B cell (primary cell): Measurements from ENCODE around the gene ACTN1. TPM values are rescaled to one million over a fixed set of nuclear protein-coding genes. Genes with fewer than 3 reads are reported as not detected.

ENCODE experiments used
- ATAC-seq: fragments of 200-7000 bp; cut with Tn5 transposase; one replicate; pipeline ENCODE4 v1.10.0; 2021; ENCODE audit warnings: low read depth, mild to moderate bottlenecking, moderate number of reproducible peaks, moderate library complexity
- CTCF ChIA-PET: fragments of 350-600 bp; sonication (Branson Sonifier 250); formaldehyde crosslinking; loops from one replicate; lab custom pipeline; 2021; ENCODE audit warnings: antibody characterized with exemption, inconsistent platforms; lab: Charles Lee
- POLR2A ChIA-PET: fragments of 350-600 bp; sonication (Branson Sonifier 250); formaldehyde crosslinking; loops from one replicate; lab custom pipeline; 2021; ENCODE audit warnings: antibody characterized with exemption; lab: Charles Lee
- DNase-seq: peaks from one replicate; pipeline ENCODE4 v3.0.0; 2013
- H2AFZ ChIP-seq: 2 replicates; pipeline ENCODE4 v1.6.1; 2012; ENCODE audit warnings: mild to moderate bottlenecking, low read depth, low read length; ENCODE audit not compliant: insufficient read depth, poor library complexity, severe bottlenecking
- H3K27ac ChIP-seq, 2 donors: 1 replicate in 1 of 2; 2 replicates in 1 of 2; pipeline ENCODE4 v1.5.1; 2012 to 2013; ENCODE audit warnings: low read length in 2 of 2, mild to moderate bottlenecking in 2 of 2, moderate library complexity in 1 of 2
- H3K27me3 ChIP-seq, 4 experiments: fragments of 200-600 bp in 1 of 4; sonication (generic) in 1 of 4; replicated peaks in 1 of 4; 1 replicate in 2 of 4; 2 replicates in 2 of 4; pipeline versions ENCODE4 v1.6.1 to v1.7.0; 2013 to 2016; ENCODE audit warnings: low read length in 3 of 4, mild to moderate bottlenecking in 2 of 4, mixed read lengths in 1 of 4, moderate library complexity in 1 of 4; ENCODE audit not compliant: insufficient read depth in 4 of 4, control insufficient read depth in 3 of 4; ENCODE audit errors: control extremely low read depth in 1 of 4
- H3K36me3 ChIP-seq, 2 experiments: replicated peaks in 1 of 2; 1 replicate in 1 of 2; 2 replicates in 1 of 2; pipeline versions ENCODE4 v1.6.1 to v1.7.1; 2013; ENCODE audit warnings: low read length in 1 of 2; ENCODE audit not compliant: insufficient read depth in 2 of 2, control insufficient read depth in 1 of 2; ENCODE audit errors: control extremely low read depth in 1 of 2, extremely low read depth in 1 of 2
- H3K4me1 ChIP-seq, 2 donors: fragments of 200-600 bp in 1 of 2; sonication (generic) in 1 of 2; 1 replicate in 1 of 2; 2 replicates in 1 of 2; pipeline versions ENCODE4 v1.5.1 to v1.6.1; 2013 to 2017; ENCODE audit warnings: low read length in 2 of 2; ENCODE audit not compliant: control insufficient read depth in 2 of 2, insufficient read depth in 2 of 2
- H3K4me2 ChIP-seq: replicated peaks from 2 replicates; pipeline ENCODE3; 2012; ENCODE audit warnings: mild to moderate bottlenecking, low read depth, low read length; ENCODE audit not compliant: poor library complexity, severe bottlenecking
- H3K4me3 ChIP-seq, 5 experiments: fragments of 200-600 bp in 1 of 5; sonication (generic) in 1 of 5; 1 replicate in 3 of 5; 2 replicates in 2 of 5; pipeline versions ENCODE4 v1.5.1 to v1.7.0; 2011 to 2016; ENCODE audit warnings: low read length in 4 of 5, mild to moderate bottlenecking in 4 of 5, low read depth in 2 of 5, control low read depth in 1 of 5, moderate library complexity in 1 of 5; ENCODE audit not compliant: insufficient read depth in 1 of 5; ENCODE audit errors: control extremely low read depth in 1 of 5, extremely low read depth in 1 of 5
- H3K79me2 ChIP-seq: fragments of 200-600 bp; sonication (generic); one replicate; pipeline ENCODE4 v1.6.0; 2016; ENCODE audit warnings: low read length; ENCODE audit not compliant: control insufficient read depth, insufficient read depth
- H3K9ac ChIP-seq: fragments of 200-600 bp; sonication (generic); 2 replicates; pipeline ENCODE4 v1.6.1; 2017; ENCODE audit warnings: mild to moderate bottlenecking, low read length, moderate library complexity
- H3K9me3 ChIP-seq, 3 donors: one replicate each; pipeline versions ENCODE4 v1.6.1 to v1.7.1; 2013; ENCODE audit warnings: low read length in 2 of 3; ENCODE audit not compliant: control insufficient read depth in 2 of 3, insufficient read depth in 1 of 3; ENCODE audit errors: control extremely low read depth in 1 of 3
- H4K20me1 ChIP-seq: 2 replicates; pipeline ENCODE4 v1.6.0; 2012; ENCODE audit warnings: mild to moderate bottlenecking, low read length; ENCODE audit not compliant: insufficient read depth, control insufficient read depth, poor library complexity, severe bottlenecking
- H3K27ac Mint-ChIP-seq: one replicate; pipeline ENCODE4 v1.8.0; 2021; ENCODE audit warnings: mixed read lengths
- H3K27me3 Mint-ChIP-seq: one replicate; pipeline ENCODE4 v1.8.0; 2021; ENCODE audit warnings: mixed read lengths
- H3K4me1 Mint-ChIP-seq: one replicate; pipeline ENCODE4 v1.8.0; 2021; ENCODE audit warnings: mixed read lengths
- H3K4me3 Mint-ChIP-seq: one replicate; pipeline ENCODE4 v1.8.0; 2021; ENCODE audit warnings: mixed read lengths
- H3K9me3 Mint-ChIP-seq: one replicate; pipeline ENCODE4 v1.8.0; 2022; ENCODE audit warnings: mixed read lengths; ENCODE audit not compliant: insufficient read depth
- CTCF ChIP-seq: fragments of 200-600 bp; IDR thresholded peaks from one replicate; pipeline ENCODE4 v1.8.0; 2022; ENCODE audit warnings: antibody characterized with exemption, mild to moderate bottlenecking
- EZH2 ChIP-seq: IDR thresholded peaks from 2 replicates; pipeline ENCODE4 v1.6.1; 2012; ENCODE audit warnings: borderline replicate concordance, low read depth, mild to moderate bottlenecking, moderate library complexity, low read length; ENCODE audit not compliant: insufficient read depth, poor library complexity, severe bottlenecking
- WGBS: methylation state at CpG from one replicate; pipeline ENCODE4 v1.1.5; 2013; ENCODE audit warnings: missing lambda C conversion rate; ENCODE audit not compliant: insufficient coverage; 5-methylcytosine and 5-hydroxymethylcytosine counted together
- intact Hi-C: fragments of 100-400 bp; cut with micrococcal nuclease; formaldehyde crosslinking; loops from one replicate; pipeline ENCODE4 v1.10.0; 2022
- polyA plus RNA-seq: library from polyadenylated mRNA; depleted of rRNA; stranded (reverse); fragments of >200 nt; gene quantifications from 2 replicates; pipeline ENCODE4 v1.2.3, GENCODE V29; 2012
- total RNA-seq, 2 donors: library from RNA; stranded (reverse); fragments of 120-200 nt in 1 of 2; gene quantifications; 1 replicate in 1 of 2; 2 replicates in 1 of 2; pipeline versions ENCODE4 v1.2.3 to v1.2.4, GENCODE V29; 2013 to 2022

The ACTN1 gene
- total and polyA plus RNA-seq, 2 donors (not counting 1 experiment from before 2014, with no cell fraction given): 0.74 to 0.89 TPM

GRCh38 chr14:68978172-68978911, 760 bp downstream of the ACTN1 start:
- CTCF ChIA-PET: no interaction called here
- peak overlapping the region; percentile 31 to 64 (median 52) for H3K4me3 ChIP-seq
- H3K4me1 ChIP-seq: peaks cover 16 to 19% of the 10 kb centered on the region in 2 donors
- H4K20me1 ChIP-seq: no peaks in the 10 kb centered on the region
- no peak overlapping the region for H3K27ac ChIP-seq
- DNase-seq (peak; percentile 33), ATAC-seq (peak; percentile 7)
- Mint-ChIP-seq H3K4me3 (peak overlapping the region; percentile 87), H3K9me3 (no peaks in the 10 kb centered on the region), H3K27me3 (peaks cover 48% of the 10 kb centered on the region), H3K27ac (no peak overlapping the region), H3K4me1 (peaks cover 9% of the 10 kb centered on the region)
- H3K9ac ChIP-seq: peak overlapping the region; percentile 63
- H3K4me2 ChIP-seq: peak overlapping the region; percentile 92
- H3K79me2 ChIP-seq: no peaks in the 10 kb centered on the region
- TF ChIP-seq EZH2 (no peak), CTCF (no peak)
- H3K36me3 ChIP-seq: no peaks in the 10 kb centered on the region
- H3K27me3 ChIP-seq: peaks cover 0 to 60% (median 15%) of the 10 kb centered on the region in 4 experiments
- under 1% methylated on average over 72 of the region's 72 CpGs for WGBS
- POLR2A ChIA-PET: no interaction called here
- intact Hi-C loops: no loop called here
- peaks cover 0 to 15% (median 3%) of the 10 kb centered on the region in 3 donors for H3K9me3 ChIP-seq
- peak overlapping the region; percentile 46 for H2AFZ ChIP-seq

GRCh38 chr14:68977718-68978171, 1.4 kb downstream of the ACTN1 start:
- Histone ChIP-seq H3K9me3 (peaks cover 0 to 21% (median 3%) of the 10 kb centered on the region in 3 donors), H3K9ac (peak overlapping the region; percentile 63), H3K4me1 (peaks cover 16 to 19% of the 10 kb centered on the region in 2 donors), H2AFZ (peak overlapping the region; percentile 46), H3K27me3 (peaks cover 0 to 60% (median 15%) of the 10 kb centered on the region in 4 experiments), H3K4me3 (peak overlapping the region; percentile 31 to 64 (median 52)), H4K20me1 (no peaks in the 10 kb centered on the region), H3K36me3 (no peaks in the 10 kb centered on the region), H3K4me2 (peak overlapping the region; percentile 92), H3K27ac (no peak overlapping the region), H3K79me2 (no peaks in the 10 kb centered on the region)
- intact Hi-C loops: no loop called here
- 0% methylated on average over 17 of the region's 25 CpGs for WGBS
- H3K4me3 Mint-ChIP-seq: peak overlapping the region; percentile 76
- ATAC-seq (no peak), DNase-seq (no peak)
- no peak overlapping the region for H3K27ac Mint-ChIP-seq
- ChIA-PET POLR2A (no interaction called here), CTCF (interaction anchor here (0.6 kb wide), 1 partner anchor 1413 kb away, joined by 4 read pairs; no protein-coding TSS in a partner anchor)
- TF ChIP-seq CTCF: no peak
- TF ChIP-seq EZH2: no peak
- H3K4me1 Mint-ChIP-seq: peaks cover 9% of the 10 kb centered on the region
- H3K9me3 Mint-ChIP-seq: no peaks in the 10 kb centered on the region
- H3K27me3 Mint-ChIP-seq: peaks cover 42% of the 10 kb centered on the region
